ENCODE results near the gene MX1. TPM values are rescaled to one million over a fixed set of nuclear protein-coding genes. Genes with fewer than 3 reads are reported as not detected.

The MX1 gene
- total RNA-seq, 1 experiment from 2014 or later: 1.2 TPM

DNA sequence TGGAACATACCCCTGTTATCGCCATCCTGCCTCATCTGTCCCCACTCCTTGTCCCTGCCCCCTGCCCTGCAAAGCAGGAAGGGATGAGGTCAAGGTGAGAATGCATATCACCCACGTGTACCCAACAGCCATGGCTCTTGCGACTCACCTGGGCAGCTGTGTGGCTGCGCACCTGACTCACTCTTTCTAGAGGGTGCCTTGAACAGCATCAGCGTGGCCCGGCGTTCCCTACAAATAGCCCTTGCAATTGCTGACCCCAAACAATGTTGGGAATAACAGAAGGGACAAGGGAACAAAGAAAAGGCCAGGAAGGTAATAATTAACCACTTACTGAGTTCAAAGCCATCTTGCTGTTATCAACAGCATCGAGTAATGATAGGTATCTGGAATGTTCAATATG, 71.7 kb downstream of the MX1 start:
- TF ChIP-seq, protein P1, sequence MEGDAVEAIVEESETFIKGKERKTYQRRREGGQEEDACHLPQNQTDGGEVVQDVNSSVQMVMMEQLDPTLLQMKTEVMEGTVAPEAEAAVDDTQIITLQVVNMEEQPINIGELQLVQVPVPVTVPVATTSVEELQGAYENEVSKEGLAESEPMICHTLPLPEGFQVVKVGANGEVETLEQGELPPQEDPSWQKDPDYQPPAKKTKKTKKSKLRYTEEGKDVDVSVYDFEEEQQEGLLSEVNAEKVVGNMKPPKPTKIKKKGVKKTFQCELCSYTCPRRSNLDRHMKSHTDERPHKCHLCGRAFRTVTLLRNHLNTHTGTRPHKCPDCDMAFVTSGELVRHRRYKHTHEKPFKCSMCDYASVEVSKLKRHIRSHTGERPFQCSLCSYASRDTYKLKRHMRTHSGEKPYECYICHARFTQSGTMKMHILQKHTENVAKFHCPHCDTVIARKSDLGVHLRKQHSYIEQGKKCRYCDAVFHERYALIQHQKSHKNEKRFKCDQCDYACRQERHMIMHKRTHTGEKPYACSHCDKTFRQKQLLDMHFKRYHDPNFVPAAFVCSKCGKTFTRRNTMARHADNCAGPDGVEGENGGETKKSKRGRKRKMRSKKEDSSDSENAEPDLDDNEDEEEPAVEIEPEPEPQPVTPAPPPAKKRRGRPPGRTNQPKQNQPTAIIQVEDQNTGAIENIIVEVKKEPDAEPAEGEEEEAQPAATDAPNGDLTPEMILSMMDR (conservative IDR thresholded peaks at IDR 0.05; ENCODE audit: low read depth, low read length): no peak
- TF ChIP-seq EZH2 (IDR thresholded peaks at IDR 0.05; ENCODE audit: borderline replicate concordance, low read depth, low read length, poor library complexity, severe bottlenecking): no peak
- CTCF ChIA-PET: no interaction called here
- no peak overlapping the region for H3K27ac ChIP-seq (ENCODE audit: low read depth, low read length, poor library complexity, severe bottlenecking)
- H3K9me3 ChIP-seq (ENCODE audit: low read depth, low read length, poor library complexity, severe bottlenecking): no peaks in the 10 kb centered on the region
- BruUV-seq (replicated peaks): no TSS peak
- H3K4me3 ChIP-seq (ENCODE audit: low read depth, low read length, poor library complexity, severe bottlenecking): no peak overlapping the region
- no peaks in the 10 kb centered on the region for H3K36me3 ChIP-seq (ENCODE audit: insufficient read depth, low read length, poor library complexity, severe bottlenecking)
- H3K4me1 ChIP-seq (ENCODE audit: insufficient read depth, low read length, poor library complexity, severe bottlenecking): no peaks in the 10 kb centered on the region
- DNase-seq (ENCODE audit: low spot score): no peak
- H3K27me3 ChIP-seq (replicated peaks; ENCODE audit: insufficient read depth, low read depth, low read length, poor library complexity): peaks cover 3% of the 10 kb centered on the region
- POLR2A ChIA-PET (ENCODE audit: low non-redundant PET): no interaction called here
- intact Hi-C loops (cut with micrococcal nuclease; ENCODE audit: unreplicated experiment): no loop called here

GRCh38 chr21:41499920-41500319, 73.9 kb downstream of the MX1 start:
- intact Hi-C loops (cut with micrococcal nuclease; ENCODE audit: unreplicated experiment): no loop called here
- BruUV-seq (replicated peaks): no TSS peak
- POLR2A ChIA-PET (ENCODE audit: low non-redundant PET): no interaction called here

DNA sequence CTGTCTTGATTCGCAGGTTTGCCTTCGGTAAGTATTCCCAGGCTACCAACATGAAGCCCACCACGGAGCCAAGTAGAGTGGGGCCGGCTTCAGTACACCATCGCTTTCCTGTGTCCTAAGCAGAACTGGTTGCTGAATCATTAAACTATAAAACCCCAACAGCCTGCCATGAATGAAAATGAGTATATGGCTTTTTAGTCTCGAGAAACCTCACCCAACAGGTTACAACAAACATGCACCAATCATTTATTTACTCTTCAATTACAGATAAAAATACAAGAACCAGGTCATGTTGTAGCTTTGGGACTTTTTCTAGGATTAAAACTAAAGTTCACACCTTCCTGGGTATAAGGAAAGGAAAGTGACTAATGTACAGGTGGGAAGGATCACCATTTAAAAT, 74.3 kb downstream of the MX1 start:
- Histone ChIP-seq H3K36me3 (ENCODE audit: insufficient read depth, low read length, poor library complexity, severe bottlenecking) (no peaks in the 10 kb centered on the region), H3K4me3 (ENCODE audit: low read depth, low read length, poor library complexity, severe bottlenecking) (no peak overlapping the region), H3K27me3 (replicated peaks; ENCODE audit: insufficient read depth, low read depth, low read length, poor library complexity) (peaks cover 8% of the 10 kb centered on the region), H3K27ac (ENCODE audit: low read depth, low read length, poor library complexity, severe bottlenecking) (no peak overlapping the region), H3K4me1 (ENCODE audit: insufficient read depth, low read length, poor library complexity, severe bottlenecking) (no peaks in the 10 kb centered on the region), H3K9me3 (ENCODE audit: low read depth, low read length, poor library complexity, severe bottlenecking) (no peaks in the 10 kb centered on the region)
- intact Hi-C loops (cut with micrococcal nuclease; ENCODE audit: unreplicated experiment): no loop called here
- BruUV-seq (replicated peaks): no TSS peak
- ChIA-PET POLR2A (ENCODE audit: low non-redundant PET) (no interaction called here), CTCF (no interaction called here)
- no peak for DNase-seq (ENCODE audit: low spot score)
- no peak for TF ChIP-seq EZH2 (IDR thresholded peaks at IDR 0.05; ENCODE audit: borderline replicate concordance, low read depth, low read length, poor library complexity, severe bottlenecking)
- TF ChIP-seq, protein P1 (conservative IDR thresholded peaks at IDR 0.05; ENCODE audit: low read depth, low read length): no peak

More at GRCh38 chr21:41499920-41500319, 73.9 kb downstream of the MX1 start:
- H3K4me3 ChIP-seq (ENCODE audit: low read depth, low read length, poor library complexity, severe bottlenecking): no peak overlapping the region
- no peak for TF ChIP-seq EZH2 (IDR thresholded peaks at IDR 0.05; ENCODE audit: borderline replicate concordance, low read depth, low read length, poor library complexity, severe bottlenecking)
- TF ChIP-seq, protein P1 (conservative IDR thresholded peaks at IDR 0.05; ENCODE audit: low read depth, low read length): no peak
- no peaks in the 10 kb centered on the region for H3K4me1 ChIP-seq (ENCODE audit: insufficient read depth, low read length, poor library complexity, severe bottlenecking)
- H3K27ac ChIP-seq (ENCODE audit: low read depth, low read length, poor library complexity, severe bottlenecking): no peak overlapping the region
- H3K9me3 ChIP-seq (ENCODE audit: low read depth, low read length, poor library complexity, severe bottlenecking): no peaks in the 10 kb centered on the region
- no peaks in the 10 kb centered on the region for H3K36me3 ChIP-seq (ENCODE audit: insufficient read depth, low read length, poor library complexity, severe bottlenecking)
- CTCF ChIA-PET: no interaction called here
- DNase-seq (ENCODE audit: low spot score): no peak
- H3K27me3 ChIP-seq (replicated peaks; ENCODE audit: insufficient read depth, low read depth, low read length, poor library complexity): peaks cover 4% of the 10 kb centered on the region
